ENCODE data around the gene NTN3.

Gene NTN3

GRCh38 chr16:2512735-2513404, 41.8 kb downstream of the NTN3 start:
- peaks cover 31% of the 10 kb centered on the region for H3K4me1 ChIP-seq (ENCODE audit: insufficient read depth, low read length)
- no peaks in the 10 kb centered on the region for H3K36me3 ChIP-seq (ENCODE audit: insufficient read depth, low read length)
- peak overlapping the region; percentile 92 for H3K9ac ChIP-seq (ENCODE audit: low read depth, low read length)
- no peaks in the 10 kb centered on the region for H3K9me3 ChIP-seq (ENCODE audit: control insufficient read depth, insufficient read depth, low read length)

- Histone ChIP-seq H3K4me1 (ENCODE audit: insufficient read depth, low read length) (peaks cover 31% of the 10 kb centered on the region), H3K9me3 (ENCODE audit: control insufficient read depth, insufficient read depth, low read length) (no peaks in the 10 kb centered on the region)
These were observed 42.6 kb downstream of the NTN3 start, which contains the start of gene ATP6V0C for GRCh38 chr16:2513405-2514332. TSS of gene ATP6V0C (plus strand) at chr16:2513952. CDS start at chr16:2514104, 152 bp downstream.

GRCh38 chr16:2514333-2515179, 43.5 kb downstream of the NTN3 start:
- Histone ChIP-seq H3K36me3 (ENCODE audit: insufficient read depth, low read length) (no peaks in the 10 kb centered on the region), H3K9ac (ENCODE audit: low read depth, low read length) (peak overlapping the region; percentile 92), H3K4me1 (ENCODE audit: insufficient read depth, low read length) (peaks cover 31% of the 10 kb centered on the region), H3K9me3 (ENCODE audit: control insufficient read depth, insufficient read depth, low read length) (no peaks in the 10 kb centered on the region)

More at GRCh38 chr16:2513405-2514332, 42.6 kb downstream of the NTN3 start, which contains the start of gene ATP6V0C:
- peak within 1 kb of the TSS; percentile 92 for H3K9ac ChIP-seq (ENCODE audit: low read depth, low read length)
- no peaks in the 10 kb centered on the region for H3K36me3 ChIP-seq (ENCODE audit: insufficient read depth, low read length)

- Histone ChIP-seq H3K36me3 (ENCODE audit: insufficient read depth, low read length) (no peaks in the 10 kb centered on the region), H3K9me3 (ENCODE audit: control insufficient read depth, insufficient read depth, low read length) (no peaks in the 10 kb centered on the region), H3K4me1 (ENCODE audit: insufficient read depth, low read length) (peaks cover 31% of the 10 kb centered on the region), H3K9ac (ENCODE audit: low read depth, low read length) (peak overlapping the region; percentile 92)
These were observed 44.2 kb downstream of the NTN3 start for GRCh38 chr16:2515180-2515851.

- H3K4me1 ChIP-seq (ENCODE audit: insufficient read depth, low read length), result peaks cover 25% of the 10 kb centered on the region
- H3K9me3 ChIP-seq (ENCODE audit: control insufficient read depth, insufficient read depth, low read length), result no peaks in the 10 kb centered on the region
- H3K36me3 ChIP-seq (ENCODE audit: insufficient read depth, low read length), result no peaks in the 10 kb centered on the region
- no peak overlapping the region for H3K9ac ChIP-seq (ENCODE audit: low read depth, low read length)
These were observed 45.5 kb downstream of the NTN3 start for GRCh38 chr16:2516391-2517240.

- no peak overlapping the region for H3K9ac ChIP-seq (ENCODE audit: low read depth, low read length)
- H3K36me3 ChIP-seq (ENCODE audit: insufficient read depth, low read length), result no peaks in the 10 kb centered on the region
- 0 out of 2 replicates have a peak, but pooled peaks cover 12% of the 10 kb centered on the region for H3K4me1 ChIP-seq (ENCODE audit: insufficient read depth, low read length)
- no peaks in the 10 kb centered on the region for H3K9me3 ChIP-seq (ENCODE audit: control insufficient read depth, insufficient read depth, low read length)
These were observed 47.0 kb downstream of the NTN3 start for GRCh38 chr16:2517954-2518605.

GRCh38 chr16:2518823-2519710, 48.0 kb downstream of the NTN3 start:
- H3K4me1 ChIP-seq (ENCODE audit: insufficient read depth, low read length), result 0 out of 2 replicates have a peak, but pooled peaks cover 12% of the 10 kb centered on the region
- H3K36me3 ChIP-seq (ENCODE audit: insufficient read depth, low read length), result no peaks in the 10 kb centered on the region
- H3K9ac ChIP-seq (ENCODE audit: low read depth, low read length), result no peak overlapping the region
- no peaks in the 10 kb centered on the region for H3K9me3 ChIP-seq (ENCODE audit: control insufficient read depth, insufficient read depth, low read length)

GRCh38 chr16:2519711-2520080, 48.6 kb downstream of the NTN3 start:
- Histone ChIP-seq H3K36me3 (ENCODE audit: insufficient read depth, low read length) (peaks cover 2% of the 10 kb centered on the region; the same call in 1 of the 2 replicates), H3K9ac (ENCODE audit: low read depth, low read length) (no peak overlapping the region; the same call in 1 of the 2 replicates), H3K9me3 (ENCODE audit: control insufficient read depth, insufficient read depth, low read length) (no peaks in the 10 kb centered on the region), H3K4me1 (ENCODE audit: insufficient read depth, low read length) (0 out of 2 replicates have a peak, but pooled peaks cover 12% of the 10 kb centered on the region)

- no peaks in the 10 kb centered on the region for H3K9me3 ChIP-seq (ENCODE audit: control insufficient read depth, insufficient read depth, low read length)
- H3K36me3 ChIP-seq (ENCODE audit: insufficient read depth, low read length), result peaks cover 2% of the 10 kb centered on the region; the same call in 1 of the 2 replicates
- peak within 1 kb of the TSS; percentile 68 for H3K9ac ChIP-seq (ENCODE audit: low read depth, low read length)
- H3K4me1 ChIP-seq (ENCODE audit: insufficient read depth, low read length), result 0 out of 2 replicates have a peak, but pooled peaks cover 11% of the 10 kb centered on the region
These were observed 49.1 kb downstream of the NTN3 start, which contains the start of gene AMDHD2 for GRCh38 chr16:2520097-2520783. TSS of gene AMDHD2 (plus strand) at chr16:2520371. CDS start at chr16:2520459, 88 bp downstream.

- Histone ChIP-seq H3K9ac (ENCODE audit: low read depth, low read length) (peak overlapping the region; percentile 68), H3K4me1 (ENCODE audit: insufficient read depth, low read length) (0 out of 2 replicates have a peak, but pooled peaks cover 4% of the 10 kb centered on the region), H3K36me3 (ENCODE audit: insufficient read depth, low read length) (peaks cover 2% of the 10 kb centered on the region; the same call in 1 of the 2 replicates), H3K9me3 (ENCODE audit: control insufficient read depth, insufficient read depth, low read length) (no peaks in the 10 kb centered on the region)
These were observed 49.9 kb downstream of the NTN3 start for GRCh38 chr16:2520784-2521531.
